Adrenal gland (tissue), 12 donors: ENCODE data around the gene PKD2L1. TPM values are rescaled to one million over a fixed set of nuclear protein-coding genes. Genes with fewer than 3 reads are reported as not detected.
A peak's percentile ranks its signal among the peaks of the same experiment; 100 is the strongest.

Experiments used
- DNase-seq, 7 donors: peaks; one replicate each; pipeline ENCODE4 v3.0.0-alpha.2; 2019 to 2020
- H3K27ac ChIP-seq, 5 donors: fragments of 200-600 bp; sonication (generic) in 4 of 5; 1 replicate in 3 of 5; 2 replicates in 2 of 5; pipeline versions ENCODE4 v1.5.1 to v1.8.0; 2016 to 2020; ENCODE audit warnings: mild to moderate bottlenecking in 1 of 5
- H3K27me3 ChIP-seq: fragments of 200-600 bp; 2 replicates; pipeline ENCODE4 v1.8.0; 2021
- H3K36me3 ChIP-seq, 2 donors: fragments of 200-600 bp; replicated peaks in 1 of 2; 1 replicate in 1 of 2; 2 replicates in 1 of 2; pipeline versions ENCODE4 v1.5.1 to v1.8.0; 2018 to 2022
- H3K4me1 ChIP-seq, 2 donors: fragments of 200-600 bp; replicated peaks in 1 of 2; 1 replicate in 1 of 2; 2 replicates in 1 of 2; pipeline versions ENCODE4 v1.5.1 to v1.8.0; 2018 to 2021
- H3K4me3 ChIP-seq, 4 donors: fragments of 200-600 bp; sonication (generic) in 3 of 4; one replicate each; pipeline ENCODE4 v1.5.1; 2016 to 2018
- H3K9me3 ChIP-seq, 3 donors: fragments of 200-600 bp; sonication (generic) in 1 of 3; replicated peaks in 1 of 3; 1 replicate in 2 of 3; 2 replicates in 1 of 3; pipeline versions ENCODE4 v1.5.1 to v1.8.0; 2016 to 2021
- CTCF ChIP-seq, 6 experiments: fragments of 450-650 bp in 4 of 6; fragments of 200-600 bp in 2 of 6; sonication (generic) in 1 of 6; IDR thresholded peaks; 1 replicate in 5 of 6; 2 replicates in 1 of 6; pipeline versions ENCODE4 v1.5.1 to v1.8.0; 2016 to 2021; ENCODE audit warnings: antibody characterized with exemption in 6 of 6, mild to moderate bottlenecking in 2 of 6, moderate library complexity in 1 of 6
- POLR2A ChIP-seq, 2 donors: fragments of 450-650 bp; IDR thresholded peaks; one replicate each; pipeline ENCODE4 v1.6.1; 2017; ENCODE audit warnings: antibody characterized with exemption in 2 of 2, mild to moderate bottlenecking in 2 of 2, moderate library complexity in 1 of 2
- WGBS, 4 donors: extraction: QIAGEN DNeasy Blood & Tissue Kit in 2 of 4; methylation state at CpG; one replicate each; pipeline versions ENCODE4 v1.1.5 to v1.1.7; 2013 to 2017; 5-methylcytosine and 5-hydroxymethylcytosine counted together
- intact Hi-C, 2 donors: fragments of 100-400 bp; cut with DNase I; formaldehyde crosslinking; loops; one replicate each; pipeline versions ENCODE4 v1.14.1 to v1.15.0; 2022 to 2023
- polyA plus RNA-seq, 3 donors: library from polyadenylated mRNA; stranded (reverse); fragments of 200-250 nt in 2 of 3; fragments of 350-450 nt in 1 of 3; fragmentation: Illumina TruSeq in 1 of 3; extraction: RNeasy Lipid Tissue Mini Kit (QIAGEN cat#74804) in 1 of 3; gene quantifications; one replicate each; pipeline ENCODE4 v1.2.3, GENCODE V29; 2013 to 2014
- total RNA-seq, 9 donors: library from RNA; depleted of rRNA in 4 of 9; stranded (reverse); fragments of >200 nt in 4 of 9; fragments of 120-200 nt in 1 of 9; fragmentation: NEBNext Ultra II Directional in 1 of 9; extraction: Animal tissue kit (Norgen Biotek cat#: 25700) in 1 of 9; gene quantifications; one replicate each; pipeline versions ENCODE4 v1.1.0 to v1.2.4, GENCODE V29; 2013 to 2023
- donor health status: healthy with polysubstance abuse.
- donor health status: Bipolar disorder and iron deficiency.
- donor health status: DM: yes; HTN: yes; CAD: no.
- donor health status: DM: no; HTN: no; CAD: no.
- donor health status: DM: no; HTN: no; CAD: no.
- donor health status: DM: yes; HTN: yes; CAD: no.

Gene PKD2L1
- total and polyA plus RNA-seq, 12 donors, result 0.50 to 0.72 TPM; not detected in 10

GRCh38 chr10:100267239-100268104, 62.6 kb downstream of the PKD2L1 start, which contains the start of gene CWF19L1:
Gene CWF19L1, minus strand, starts transcription at chr10:100267638. Its CDS starts 45 bp downstream, at chr10:100267593.
- H3K9me3 ChIP-seq, result no peaks in the 10 kb centered on the region
- DNase-seq, result peak; percentile 90 to 97 (median 92)
- peak within 1 kb of the TSS; percentile 45 to 92 (median 61) for H3K4me3 ChIP-seq
- H3K4me1 ChIP-seq, result peaks cover 8 to 15% of the 10 kb centered on the region in 2 donors
- 1 to 3% (median 1%) methylated on average over 39 to 49 of the region's 49 CpGs for whole genome bisulfite sequencing, 4 donors
- no peaks in the 10 kb centered on the region for H3K36me3 ChIP-seq
- no peaks in the 10 kb centered on the region for H3K27me3 ChIP-seq
- H3K27ac ChIP-seq, result peak within 1 kb of the TSS in 4 of 5 donors; percentile 72 to 90 (median 84)
- intact Hi-C loops, result no loop called here
- peak; percentile 64 to 76 for TF ChIP-seq POLR2A (IDR thresholded peaks at IDR 0.05)
- TF ChIP-seq CTCF (IDR thresholded peaks at IDR 0.05), result no peak

GRCh38 chr10:100265821-100266485, 64.1 kb downstream of the PKD2L1 start:
- Histone ChIP-seq H3K9me3 (no peaks in the 10 kb centered on the region), H3K4me1 (peaks cover 8 to 15% of the 10 kb centered on the region in 2 donors), H3K4me3 (no peak overlapping the region), H3K27ac (no peak overlapping the region), H3K27me3 (no peaks in the 10 kb centered on the region), H3K36me3 (no peaks in the 10 kb centered on the region)
- DNase-seq, result no peak
- 91 to 93% (median 93%) methylated on average over 15 of the region's 15 CpGs for WGBS, 4 donors
- intact Hi-C loops, result no loop called here
- TF ChIP-seq CTCF (IDR thresholded peaks at IDR 0.05), result no peak
- TF ChIP-seq POLR2A (IDR thresholded peaks at IDR 0.05), result no peak

- intact Hi-C loops, result no loop called here
- Histone ChIP-seq H3K4me3 (no peak overlapping the region), H3K4me1 (no peaks in the 10 kb centered on the region), H3K27ac (no peak overlapping the region), H3K9me3 (no peaks in the 10 kb centered on the region), H3K27me3 (no peaks in the 10 kb centered on the region), H3K36me3 (peaks cover 0 to 70% of the 10 kb centered on the region in 2 donors)
- TF ChIP-seq POLR2A (IDR thresholded peaks at IDR 0.05) (no peak), CTCF (IDR thresholded peaks at IDR 0.05) (no peak)
- 87 to 97% (median 94%) methylated on average over 3 of the region's 3 CpGs for WGBS, 4 donors
- DNase-seq, result no peak
Observed at GRCh38 chr10:100254191-100254590, 75.8 kb downstream of the PKD2L1 start.

- peaks cover 0 to 78% of the 10 kb centered on the region in 2 donors for H3K36me3 ChIP-seq
- H3K27me3 ChIP-seq, result no peaks in the 10 kb centered on the region
- H3K27ac ChIP-seq, result no peak overlapping the region
- whole genome bisulfite sequencing, 4 donors, result 92 to 95% (median 94%) methylated on average over 5 of the region's 5 CpGs
- intact Hi-C loops, result no loop called here
- no peak overlapping the region for H3K4me3 ChIP-seq
- no peaks in the 10 kb centered on the region for H3K4me1 ChIP-seq
- no peak for DNase-seq
- no peak for TF ChIP-seq CTCF (IDR thresholded peaks at IDR 0.05)
- TF ChIP-seq POLR2A (IDR thresholded peaks at IDR 0.05), result no peak
- H3K9me3 ChIP-seq, result no peaks in the 10 kb centered on the region
Observed at GRCh38 chr10:100253041-100253440, 77.0 kb downstream of the PKD2L1 start.
